ENCODE results near the gene GGTLC2.
A peak's percentile ranks its signal among the peaks of the same experiment; 100 is the strongest.

The GGTLC2 gene

GRCh38 chr22:22669093-22669492, 24.7 kb downstream of the GGTLC2 start:
- Histone ChIP-seq H3K27ac (no peak overlapping the region), H3K36me3 (no peaks in the 10 kb centered on the region), H3K4me2 (peak overlapping the region in 7 of 11 experiments; percentile 59 to 79 (median 73); a peak in 15 of 22 replicates), H3K4me3 (no peak overlapping the region), H4K20me1 (no peaks in the 10 kb centered on the region), H3K27me3 (no peaks in the 10 kb centered on the region), H3K9ac (0 out of 22 replicates have a peak overlapping the region, but pooled peaks of 1 of the 11 experiments have one; percentile 28), H3K4me1 (peaks cover 4 to 59% (median 40%) of the 10 kb centered on the region in 10 experiments), H3K9me3 (replicated peaks in 1 of 11) (peaks cover 0 to 7% (median 0%) of the 10 kb centered on the region in 11 experiments; a peak in 2 of 22 replicates)
- TF ChIP-seq Cebpa-rat (IDR thresholded peaks at IDR 0.05) = no peak

GRCh38 chr22:22670076-22670795, 25.8 kb downstream of the GGTLC2 start:
- Histone ChIP-seq H3K27me3 (no peaks in the 10 kb centered on the region), H3K9me3 (replicated peaks in 1 of 11) (peaks cover 0 to 7% (median 0%) of the 10 kb centered on the region in 11 experiments; a peak in 2 of 22 replicates), H3K27ac (no peak overlapping the region), H4K20me1 (no peaks in the 10 kb centered on the region), H3K36me3 (no peaks in the 10 kb centered on the region), H3K4me2 (peak overlapping the region in 4 of 11 experiments; percentile 2 to 75 (median 44); a peak in 7 of 22 replicates), H3K4me1 (peaks cover 0 to 52% (median 35%) of the 10 kb centered on the region in 10 experiments; a peak in 16 of 20 replicates), H3K4me3 (no peak overlapping the region), H3K9ac (no peak overlapping the region)
- no peak for TF ChIP-seq Cebpa-rat (IDR thresholded peaks at IDR 0.05)

DNA sequence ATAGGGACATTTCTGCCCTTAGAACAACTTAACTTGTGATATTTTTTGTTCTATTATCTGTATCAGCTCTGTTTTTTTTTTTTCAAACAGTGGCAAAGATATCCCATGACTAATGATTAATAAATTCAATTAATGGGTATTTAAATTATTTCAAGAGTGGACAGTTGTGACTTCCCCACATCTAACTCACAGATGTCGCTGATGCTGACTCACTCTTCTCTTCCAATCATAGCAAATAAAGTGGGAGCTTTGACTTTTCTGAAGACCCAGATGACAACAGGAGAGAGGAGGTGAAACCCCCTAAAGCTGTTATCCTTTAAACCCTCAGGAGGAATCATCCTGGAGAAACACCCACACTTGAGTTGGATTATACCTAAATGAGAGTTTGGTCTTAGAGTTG, 27.1 kb downstream of the GGTLC2 start:
- H3K9ac ChIP-seq = no peak overlapping the region
- H3K27me3 ChIP-seq = no peaks in the 10 kb centered on the region
- H3K4me3 ChIP-seq = no peak overlapping the region
- H3K4me2 ChIP-seq = no peak overlapping the region
- H3K36me3 ChIP-seq = no peaks in the 10 kb centered on the region
- TF ChIP-seq Cebpa-rat (IDR thresholded peaks at IDR 0.05) = no peak
- peaks cover 0 to 7% (median 0%) of the 10 kb centered on the region in 11 experiments; a peak in 2 of 22 replicates for H3K9me3 ChIP-seq (replicated peaks in 1 of 11)
- peaks cover 0 to 46% (median 29%) of the 10 kb centered on the region in 10 experiments; a peak in 16 of 20 replicates for H3K4me1 ChIP-seq
- H4K20me1 ChIP-seq = no peaks in the 10 kb centered on the region
- H3K27ac ChIP-seq = no peak overlapping the region

GRCh38 chr22:22673099-22673498, 28.7 kb downstream of the GGTLC2 start:
- Histone ChIP-seq H3K27me3 (no peaks in the 10 kb centered on the region), H3K4me3 (no peak overlapping the region), H3K27ac (no peak overlapping the region)

GRCh38 chr22:22673628-22674027, 29.2 kb downstream of the GGTLC2 start:
- Histone ChIP-seq H3K4me1 (peaks cover under 1 to 40% (median 17%) of the 10 kb centered on the region in 10 experiments; a peak in 17 of 20 replicates), H4K20me1 (no peaks in the 10 kb centered on the region), H3K4me3 (no peak overlapping the region), H3K9ac (no peak overlapping the region), H3K4me2 (no peak overlapping the region), H3K36me3 (no peaks in the 10 kb centered on the region), H3K9me3 (replicated peaks in 1 of 11) (peaks cover 0 to 7% (median 0%) of the 10 kb centered on the region in 11 experiments; a peak in 2 of 22 replicates), H3K27me3 (no peaks in the 10 kb centered on the region), H3K27ac (no peak overlapping the region)
- TF ChIP-seq Cebpa-rat (IDR thresholded peaks at IDR 0.05) = no peak

More at GRCh38 chr22:22673099-22673498, 28.7 kb downstream of the GGTLC2 start:
- H3K4me2 ChIP-seq = no peak overlapping the region
- peaks cover 0 to 40% (median 17%) of the 10 kb centered on the region in 10 experiments; a peak in 17 of 20 replicates for H3K4me1 ChIP-seq
- H3K9me3 ChIP-seq (replicated peaks in 1 of 11) = peaks cover 0 to 7% (median 0%) of the 10 kb centered on the region in 11 experiments; a peak in 2 of 22 replicates
- H3K36me3 ChIP-seq = no peaks in the 10 kb centered on the region
- H4K20me1 ChIP-seq = no peaks in the 10 kb centered on the region
- H3K9ac ChIP-seq = no peak overlapping the region
- no peak for TF ChIP-seq Cebpa-rat (IDR thresholded peaks at IDR 0.05)

GRCh38 chr22:22674467-22674866, 30.1 kb downstream of the GGTLC2 start:
- H3K9me3 ChIP-seq (replicated peaks in 1 of 11) = peaks cover 0 to 7% (median 0%) of the 10 kb centered on the region in 11 experiments; a peak in 2 of 22 replicates
- no peak overlapping the region for H3K4me2 ChIP-seq
- no peak overlapping the region for H3K4me3 ChIP-seq
- H3K27me3 ChIP-seq = no peaks in the 10 kb centered on the region
- H3K4me1 ChIP-seq = peaks cover 5 to 40% (median 18%) of the 10 kb centered on the region in 10 experiments; a peak in 17 of 20 replicates
- TF ChIP-seq Cebpa-rat (IDR thresholded peaks at IDR 0.05) = no peak
- no peaks in the 10 kb centered on the region for H3K36me3 ChIP-seq
- H4K20me1 ChIP-seq = no peaks in the 10 kb centered on the region
- no peak overlapping the region for H3K27ac ChIP-seq
- no peak overlapping the region for H3K9ac ChIP-seq

DNA sequence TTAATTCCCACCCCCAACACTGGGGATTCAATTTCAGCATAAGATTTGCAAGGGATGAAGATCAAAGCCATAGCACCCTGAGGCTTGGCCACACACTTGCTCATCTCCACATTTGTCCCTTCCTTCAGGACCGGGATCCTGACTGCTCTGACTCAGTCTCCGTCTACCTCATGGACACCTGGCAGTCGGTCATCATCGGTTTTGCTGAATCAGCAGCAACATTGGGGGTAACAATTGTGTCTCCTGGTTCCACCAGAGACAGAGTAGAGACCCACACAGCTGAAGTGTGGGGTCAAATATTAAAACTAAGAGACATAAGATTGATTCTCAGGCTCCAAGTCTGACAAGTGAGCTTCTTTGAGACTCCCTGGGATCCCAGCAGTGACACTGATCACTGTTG, 34.6 kb downstream of the GGTLC2 start:
- Histone ChIP-seq H3K4me1 (peaks cover 12 to 52% (median 38%) of the 10 kb centered on the region in 10 experiments; a peak in 19 of 20 replicates), H3K36me3 (no peaks in the 10 kb centered on the region), H3K27me3 (no peaks in the 10 kb centered on the region)

DNA sequence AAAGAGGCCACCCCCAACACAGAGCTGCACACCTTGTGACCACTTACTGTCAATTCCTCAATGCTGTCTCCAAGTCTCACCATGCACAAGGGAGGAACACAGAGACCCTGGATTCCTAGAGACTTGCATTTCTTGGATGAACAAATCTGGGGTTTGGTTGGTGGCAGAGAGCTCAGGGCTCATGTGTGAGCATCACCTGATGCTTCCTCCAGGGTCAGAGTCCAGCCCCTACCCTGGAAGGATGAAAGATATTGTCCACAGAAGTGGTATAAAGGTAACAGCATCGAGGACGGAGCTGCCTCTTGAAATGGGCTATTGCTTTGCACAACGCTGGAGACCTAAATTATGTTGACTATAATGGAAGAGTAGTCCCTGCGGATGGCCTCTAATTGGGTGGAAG, 36.0 kb downstream of the GGTLC2 start:
- no peak for TF ChIP-seq Cebpa-rat (IDR thresholded peaks at IDR 0.05)
- H3K4me2 ChIP-seq = peak overlapping the region in 5 of 11 experiments; percentile 47 to 68 (median 59); a peak in 6 of 22 replicates
- peaks cover 18 to 62% (median 45%) of the 10 kb centered on the region in 10 experiments for H3K4me1 ChIP-seq
- no peak overlapping the region for H3K9ac ChIP-seq
- H3K4me3 ChIP-seq = no peak overlapping the region
- H3K27me3 ChIP-seq = no peaks in the 10 kb centered on the region
- no peak overlapping the region for H3K27ac ChIP-seq
- H4K20me1 ChIP-seq = peaks cover 0 to 5% (median 0%) of the 10 kb centered on the region in 11 experiments; a peak in 1 of 22 replicates
- no peaks in the 10 kb centered on the region for H3K36me3 ChIP-seq
- no peaks in the 10 kb centered on the region for H3K9me3 ChIP-seq (replicated peaks in 1 of 11)

More for the DNA sequence above, 34.6 kb downstream of the GGTLC2 start:
- Histone ChIP-seq H3K4me3 (no peak overlapping the region), H3K27ac (no peak overlapping the region), H3K9me3 (replicated peaks in 1 of 11) (no peaks in the 10 kb centered on the region), H3K9ac (no peak overlapping the region), H3K4me2 (peak overlapping the region; percentile 23 to 71 (median 48); a peak in 19 of 22 replicates), H4K20me1 (no peaks in the 10 kb centered on the region)
- no peak for TF ChIP-seq Cebpa-rat (IDR thresholded peaks at IDR 0.05)

DNA sequence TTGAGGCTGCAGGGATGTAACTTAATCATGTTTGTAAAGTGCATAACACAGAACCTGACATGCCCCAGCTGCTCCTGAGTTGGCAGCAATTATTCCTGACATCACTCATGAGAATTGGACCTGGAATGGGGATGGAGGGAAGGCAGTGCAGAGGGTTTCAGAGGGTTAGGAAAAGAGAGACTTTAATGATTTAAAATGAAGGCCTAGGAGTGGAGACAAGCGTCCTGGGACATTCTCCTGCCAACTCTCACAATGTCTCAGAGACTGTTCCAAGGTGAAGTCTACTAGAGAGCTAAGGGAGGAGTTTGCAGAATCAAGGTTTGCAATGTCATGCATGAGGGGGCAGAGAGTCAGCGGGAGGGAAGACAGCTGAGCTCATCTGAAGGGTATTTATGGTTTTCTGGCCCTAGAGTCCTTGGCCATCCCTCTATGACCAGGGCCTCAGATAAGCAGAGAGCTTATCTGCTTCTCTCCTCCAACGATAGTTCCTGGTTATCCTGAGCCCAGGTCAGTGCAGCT, 36.9 kb downstream of the GGTLC2 start:
- no peaks in the 10 kb centered on the region for H3K9me3 ChIP-seq (replicated peaks in 1 of 11)
- peak overlapping the region in 9 of 11 experiments; percentile 21 to 77 (median 56); a peak in 16 of 22 replicates for H3K4me2 ChIP-seq
- no peak overlapping the region for H3K9ac ChIP-seq
- no peak overlapping the region for H3K27ac ChIP-seq
- peaks cover 27 to 71% (median 54%) of the 10 kb centered on the region in 10 experiments for H3K4me1 ChIP-seq
- no peaks in the 10 kb centered on the region for H3K27me3 ChIP-seq
- no peaks in the 10 kb centered on the region for H3K36me3 ChIP-seq
- no peak for TF ChIP-seq Cebpa-rat (IDR thresholded peaks at IDR 0.05)
- H3K4me3 ChIP-seq = no peak overlapping the region
- H4K20me1 ChIP-seq = peaks cover 0 to 10% (median 0%) of the 10 kb centered on the region in 11 experiments; a peak in 2 of 22 replicates
